GM12891 (cell line): ENCODE data around the gene CXCR2.
A peak's percentile ranks its signal among the peaks of the same experiment; 100 is the strongest.
"Not testable (repeated sequence)": the region's sequence is repeated elsewhere in the genome, so short reads cannot be mapped to it uniquely, and the experiment has no call there.

ENCODE experiments used
- DNase-seq: peaks from one replicate; pipeline ENCODE4 v3.0.0; 2011; ENCODE audit warnings: low spot score; ENCODE audit not compliant: insufficient read length
- FAIRE-seq: peaks from 2 replicates; lab custom pipeline; 2011; peaks lifted over from hg19 to GRCh38; lab: Jason Lieb, UNC
- PAX5 ChIP-seq: IDR thresholded peaks from 2 replicates; pipeline ENCODE4 v1.6.1; 2011; ENCODE audit warnings: low read length, moderate library complexity, mild to moderate bottlenecking; ENCODE audit not compliant: insufficient read depth, severe bottlenecking
- POLR2A ChIP-seq: IDR thresholded peaks from 2 replicates; pipeline ENCODE4 v1.6.1; 2011; ENCODE audit warnings: low read depth, low read length, control low read depth
- POLR2AphosphoS5 ChIP-seq: IDR thresholded peaks from 2 replicates; pipeline ENCODE4 v1.6.1; 2011; ENCODE audit warnings: low read depth, low read length, control low read depth
- POU2F2 ChIP-seq: IDR thresholded peaks from 2 replicates; pipeline ENCODE4 v1.6.1; 2011; ENCODE audit warnings: low read depth, mild to moderate bottlenecking, control low read depth, low read length, moderate library complexity
- SPI1 ChIP-seq: IDR thresholded peaks from 2 replicates; pipeline ENCODE4 v1.6.1; 2011; ENCODE audit warnings: low read depth, low read length, control low read depth
- TAF1 ChIP-seq: IDR thresholded peaks from 2 replicates; pipeline ENCODE4 v1.6.1; 2011; ENCODE audit warnings: low read depth, low read length, control low read depth

CXCR2 gene

DNA sequence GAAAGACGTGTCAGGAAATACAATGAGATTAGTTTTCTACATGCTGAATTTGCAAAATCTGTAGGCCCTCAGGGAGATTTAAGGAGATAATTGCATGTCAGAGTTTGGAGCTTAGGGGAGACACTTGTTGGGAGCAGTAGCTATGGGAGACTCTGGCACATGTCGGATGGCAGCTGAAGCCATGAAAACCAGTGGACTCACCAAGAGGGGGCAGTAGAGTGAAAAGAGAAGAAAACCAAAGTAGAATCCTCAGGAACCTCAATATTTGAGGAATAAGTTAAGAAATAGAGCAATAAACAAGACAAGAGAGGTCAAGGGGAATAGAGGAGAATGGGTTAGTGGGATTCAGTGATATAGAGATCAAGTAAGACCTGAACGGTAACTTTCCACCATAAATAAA is 31.9 kb upstream of the CXCR2 start:
- FAIRE-seq (no peak), DNase-seq (no peak)
- TF ChIP-seq TAF1 = no peak
- TF ChIP-seq SPI1 = no peak
- TF ChIP-seq POU2F2 = no peak
- TF ChIP-seq POLR2AphosphoS5 = no peak
- no peak for TF ChIP-seq POLR2A
- no peak for TF ChIP-seq PAX5

DNA sequence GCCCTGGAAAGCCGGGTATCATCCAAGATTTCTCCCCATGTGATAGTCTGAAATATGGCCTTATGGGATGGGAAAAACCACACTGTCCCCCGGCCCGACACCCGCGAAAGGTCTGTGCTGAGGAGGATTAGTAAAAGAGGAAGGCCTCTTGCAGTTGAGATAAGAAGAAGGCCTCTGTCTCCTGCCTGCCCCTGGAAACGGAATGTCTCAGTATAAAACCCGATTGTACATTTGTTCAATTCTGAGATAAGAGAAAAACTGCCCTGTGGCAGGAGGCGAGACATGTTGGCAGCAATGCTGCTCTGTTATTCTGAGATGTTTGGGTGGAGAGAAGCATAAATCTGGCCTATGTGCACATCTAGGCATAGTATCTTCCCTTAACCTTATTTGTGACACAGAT is 30.0 kb upstream of the CXCR2 start:
- DNase-seq (no peak), FAIRE-seq (no peak)
- no peak for TF ChIP-seq TAF1
- TF ChIP-seq POLR2A = no peak
- TF ChIP-seq POU2F2 = no peak
- TF ChIP-seq SPI1 = no peak
- no peak for TF ChIP-seq PAX5
- no peak for TF ChIP-seq POLR2AphosphoS5

DNA sequence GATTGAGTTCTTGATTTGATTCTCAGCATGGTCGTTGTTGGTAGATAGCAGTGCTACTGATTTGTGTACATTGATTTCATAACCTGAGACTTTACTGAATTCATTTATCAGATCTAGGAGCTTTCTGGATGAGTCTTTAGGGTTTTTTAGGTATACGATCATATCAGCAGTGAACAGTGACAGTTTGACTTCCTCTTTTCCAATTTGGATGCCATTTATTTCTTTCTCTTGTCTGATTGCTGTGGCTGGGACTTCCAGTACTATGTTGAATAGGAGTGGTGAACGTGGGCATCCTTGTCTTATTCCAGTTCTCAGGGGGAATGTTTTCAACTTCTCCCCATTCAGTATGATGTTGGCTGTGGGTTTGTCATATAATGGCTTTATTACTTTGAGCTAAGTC is 27.9 kb upstream of the CXCR2 start:
- DNase-seq (no peak), FAIRE-seq (no peak)
- TF ChIP-seq POLR2AphosphoS5 = no peak
- no peak for TF ChIP-seq POLR2A
- TF ChIP-seq TAF1 = no peak
- TF ChIP-seq SPI1 = peak; percentile 68
- no peak for TF ChIP-seq PAX5
- TF ChIP-seq POU2F2 = no peak

DNA sequence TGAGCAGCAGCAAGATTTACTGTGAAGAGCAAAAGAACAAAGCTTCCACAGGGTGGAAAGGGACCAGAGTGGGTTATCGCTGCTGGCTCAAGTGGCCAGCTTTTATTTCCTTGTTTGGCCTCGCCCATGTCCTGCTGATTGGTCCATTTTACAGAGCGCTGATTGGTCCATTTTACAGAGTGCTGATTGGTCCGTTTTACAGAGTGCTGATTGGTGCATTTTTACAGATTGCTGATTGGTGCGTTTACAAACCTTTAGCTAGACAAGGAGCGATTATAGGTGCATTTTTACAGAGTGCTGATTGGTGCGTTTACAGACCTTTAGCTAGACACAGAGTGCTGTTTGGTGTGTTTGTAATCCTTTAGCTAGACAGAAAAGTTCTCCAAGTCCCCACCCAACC is 17.0 kb upstream of the CXCR2 start:
- not testable (repeated sequence) for DNase-seq, FAIRE-seq

DNA sequence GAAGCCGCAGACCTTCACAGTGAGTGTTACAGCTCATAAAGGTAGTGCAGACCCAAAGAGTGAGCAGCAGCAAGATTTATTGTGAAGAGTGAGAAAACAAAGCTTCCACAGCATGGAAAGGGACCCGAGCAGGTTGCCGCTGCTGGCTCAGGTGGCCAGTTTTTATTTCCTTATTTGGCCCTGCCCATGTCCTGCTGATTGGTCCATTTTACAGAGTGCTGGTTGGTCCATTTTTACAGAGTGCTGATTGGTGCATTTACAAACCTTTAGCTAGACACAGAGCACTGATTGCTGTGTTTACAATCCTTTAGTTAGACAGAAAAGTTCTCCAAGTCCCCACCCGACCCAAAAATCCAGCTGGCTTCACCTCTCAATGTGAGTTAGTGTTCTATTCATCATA is 4.0 kb upstream of the CXCR2 start:
- FAIRE-seq, DNase-seq: not testable (repeated sequence)

DNA sequence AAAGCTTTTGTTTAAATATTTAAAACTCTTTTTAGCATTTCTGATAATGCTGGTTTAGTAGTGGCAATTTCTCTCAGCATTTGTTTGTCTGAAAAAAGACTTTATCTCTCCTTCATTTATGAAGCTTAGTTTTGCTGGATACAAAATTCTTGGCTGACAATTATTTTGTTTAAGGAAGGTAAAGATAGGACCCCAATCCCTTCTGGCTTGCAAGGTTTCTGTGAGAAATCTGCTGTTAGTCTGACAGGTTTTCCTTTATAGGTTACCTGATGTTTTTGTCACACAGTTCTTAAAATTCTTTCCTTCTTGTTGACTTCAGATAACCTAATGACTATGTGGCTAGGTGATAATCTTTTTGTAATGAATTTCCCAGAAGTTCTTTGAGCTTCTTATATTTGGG is 3.5 kb upstream of the CXCR2 start:
- not testable (repeated sequence) for DNase-seq, FAIRE-seq

DNA sequence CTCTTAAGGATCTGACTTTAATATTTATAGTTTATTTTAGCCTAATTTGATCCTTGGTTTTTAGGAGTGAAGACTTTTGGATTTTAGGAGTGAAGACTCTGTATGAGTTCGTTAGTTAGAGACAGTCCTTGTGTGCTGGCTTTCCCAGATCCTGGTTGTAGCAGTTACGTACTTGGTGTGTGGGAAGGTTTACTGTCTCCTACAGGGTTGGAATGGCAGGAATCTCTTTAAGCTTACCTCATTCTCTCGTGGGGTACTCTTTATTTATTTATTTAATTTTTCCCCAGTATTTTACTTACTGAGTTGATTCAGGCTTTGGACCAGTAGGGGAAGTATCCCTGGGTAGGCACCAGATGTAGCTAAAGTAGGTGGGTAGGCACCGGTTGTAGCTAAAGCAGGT is 1.8 kb upstream of the CXCR2 start:
- TF ChIP-seq SPI1 = no peak
- TF ChIP-seq TAF1 = no peak
- TF ChIP-seq PAX5 = no peak
- no peak for TF ChIP-seq POLR2AphosphoS5
- TF ChIP-seq POU2F2 = no peak
- no peak for TF ChIP-seq POLR2A
- DNase-seq (no peak), FAIRE-seq (no peak)

DNA sequence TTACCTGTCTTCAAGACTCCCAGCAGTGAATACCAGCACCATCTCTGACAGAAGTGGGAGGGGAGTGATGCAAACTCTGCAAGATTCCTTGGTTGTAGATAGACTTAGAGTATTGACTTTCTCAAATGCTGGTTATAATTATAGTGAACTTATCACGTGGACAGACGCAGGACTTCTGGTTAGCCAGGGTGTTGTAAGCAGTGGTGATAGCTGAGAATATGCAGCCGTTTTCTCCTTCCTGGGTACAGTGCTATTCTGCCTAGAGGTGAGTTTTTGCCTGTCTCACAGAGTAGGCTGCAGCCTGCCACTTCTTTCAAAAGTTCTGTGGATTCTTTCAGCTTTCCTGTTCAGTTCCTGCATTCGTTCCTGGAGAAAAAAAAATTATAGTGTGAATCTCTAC is 733 bp upstream of the CXCR2 start:
- no peak for DNase-seq
- TF ChIP-seq SPI1 (no peak), POU2F2 (no peak), POLR2AphosphoS5 (no peak), TAF1 (no peak), POLR2A (no peak), PAX5 (no peak)
- no peak for FAIRE-seq

DNA sequence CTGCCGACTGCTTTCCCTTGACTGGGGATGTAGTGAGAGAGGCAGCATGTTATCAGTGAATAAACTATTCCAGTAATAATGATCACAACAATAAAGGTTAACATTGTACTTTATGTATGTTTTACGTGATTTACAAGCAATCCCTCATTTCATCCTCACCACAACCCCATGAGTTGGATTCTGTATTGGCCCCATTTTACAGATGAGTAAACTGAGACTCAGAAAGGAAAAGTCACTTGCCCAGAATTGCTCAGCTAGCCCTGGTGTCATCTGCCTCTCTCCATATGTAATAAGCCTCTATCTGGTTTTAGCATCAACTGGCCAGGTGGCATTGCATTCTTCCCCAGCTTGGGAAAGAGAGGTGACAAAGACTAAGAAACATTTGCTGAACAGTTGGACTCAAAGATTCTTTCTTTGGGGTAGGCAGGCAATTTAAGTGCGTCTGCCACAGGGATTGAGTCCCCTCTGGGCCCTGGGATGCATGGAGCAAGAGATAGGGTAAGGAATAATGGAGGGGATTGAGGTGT is 2.2 kb downstream of the CXCR2 start:
- TF ChIP-seq TAF1 = no peak
- TF ChIP-seq POLR2AphosphoS5 = no peak
- no peak for TF ChIP-seq POU2F2
- no peak for TF ChIP-seq SPI1
- TF ChIP-seq POLR2A = no peak
- TF ChIP-seq PAX5 = no peak
- FAIRE-seq = no peak
- no peak for DNase-seq

DNA sequence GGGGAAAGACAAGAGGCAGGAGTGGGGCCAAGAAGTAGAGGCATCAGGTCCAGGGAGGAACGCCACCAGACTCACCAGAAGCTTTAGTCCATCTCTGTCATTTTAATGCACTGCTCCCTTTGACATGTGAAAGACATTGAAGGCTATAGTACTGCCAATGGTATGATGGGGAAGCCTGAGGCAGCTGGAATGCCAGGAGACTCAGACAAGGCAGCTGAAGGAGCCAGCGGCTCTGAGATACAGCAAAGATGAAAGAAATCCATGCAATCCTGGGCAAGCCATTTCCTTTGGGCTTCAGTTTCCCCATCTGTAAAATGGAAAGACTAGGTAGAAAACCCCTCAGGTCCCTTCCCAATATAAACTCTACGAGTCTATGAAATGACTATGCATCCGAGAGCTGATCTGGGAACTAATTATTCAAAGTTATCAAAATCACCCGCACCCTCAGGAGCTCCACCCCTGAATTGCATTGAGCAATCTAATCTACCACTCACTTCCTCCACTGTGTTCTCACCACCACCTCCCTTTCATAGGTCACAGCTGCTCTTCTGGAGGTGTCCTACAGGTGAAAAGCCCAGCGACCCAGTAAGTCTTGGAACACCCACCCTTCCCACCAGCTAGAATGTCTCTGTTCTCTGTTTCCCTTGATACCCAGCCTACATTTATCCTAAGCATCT is 3.1 kb downstream of the CXCR2 start:
- DNase-seq (no peak), FAIRE-seq (no peak)
- no peak for TF ChIP-seq POLR2AphosphoS5
- TF ChIP-seq TAF1 = no peak
- no peak for TF ChIP-seq POLR2A
- no peak for TF ChIP-seq SPI1
- no peak for TF ChIP-seq POU2F2
- no peak for TF ChIP-seq PAX5

DNA sequence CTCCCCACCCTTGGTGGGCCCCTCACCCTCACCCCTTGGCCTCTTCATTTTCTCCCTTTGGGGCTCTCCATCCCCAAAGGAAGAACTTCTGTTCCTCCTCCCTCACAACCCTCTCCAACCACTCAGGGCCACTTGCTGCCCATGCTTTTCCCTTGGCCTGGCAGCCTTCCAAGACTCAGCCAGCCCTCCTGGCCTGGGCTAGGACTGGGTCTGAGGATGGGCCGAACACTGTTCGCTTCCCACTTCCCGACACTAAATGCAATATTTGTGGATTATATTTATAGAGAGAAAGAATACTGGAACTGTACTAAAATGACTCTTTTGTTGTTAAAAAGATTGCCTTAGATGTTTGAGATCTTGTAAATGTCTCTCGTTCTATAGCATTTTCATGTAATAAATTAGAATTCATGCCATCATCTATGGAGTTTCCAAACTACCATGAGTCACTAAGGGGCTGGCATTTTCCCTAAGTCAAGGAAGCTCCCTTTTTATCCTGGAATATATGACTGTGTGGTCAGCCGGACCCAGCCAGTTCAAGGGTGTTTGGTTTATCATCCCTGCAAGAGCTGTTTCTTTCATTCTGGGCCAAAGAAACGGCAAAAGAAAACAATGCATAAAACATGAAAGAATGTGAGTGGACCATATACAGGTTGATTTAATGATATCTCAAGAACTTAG is 3.8 kb downstream of the CXCR2 start:
- TF ChIP-seq POLR2AphosphoS5 (no peak), POU2F2 (no peak), SPI1 (no peak), POLR2A (no peak), TAF1 (no peak), PAX5 (no peak)
- DNase-seq (no peak), FAIRE-seq (no peak)
